CD4-positive, alpha-beta memory T cell (primary cell): ENCODE measurements around the gene RAB38. TPM values are rescaled to one million over a fixed set of nuclear protein-coding genes. Genes with fewer than 3 reads are reported as not detected.
A peak's percentile ranks its signal among the peaks of the same experiment; 100 is the strongest.

ENCODE experiments used
- CTCF ChIA-PET: fragments of 350-600 bp; sonication (Branson Sonifier 250); formaldehyde crosslinking; loops from one replicate; lab custom pipeline; 2021; ENCODE audit warnings: inconsistent platforms; ENCODE audit not compliant: partially characterized antibody; lab: Charles Lee
- POLR2A ChIA-PET: fragments of 350-600 bp; sonication (Branson Sonifier 250); formaldehyde crosslinking; loops from one replicate; lab custom pipeline; 2021; ENCODE audit not compliant: partially characterized antibody; lab: Charles Lee
- DNase-seq, 5 donors: peaks; one replicate each; pipeline versions ENCODE4 v3.0.0 to v3.0.0-alpha.2; 2020 to 2022; ENCODE audit warnings: mixed read lengths in 1 of 5
- H3K27ac ChIP-seq: one replicate; pipeline ENCODE4 v1.7.0; 2013; ENCODE audit warnings: low read depth, low read length
- H3K27me3 ChIP-seq: 2 replicates; pipeline ENCODE4 v1.7.0; 2013; ENCODE audit warnings: mild to moderate bottlenecking, low read length, moderate library complexity; ENCODE audit not compliant: insufficient read depth
- H3K36me3 ChIP-seq: 2 replicates; pipeline ENCODE4 v1.7.0; 2013; ENCODE audit warnings: mild to moderate bottlenecking, low read length, moderate library complexity; ENCODE audit not compliant: insufficient read depth
- H3K4me1 ChIP-seq: 2 replicates; pipeline ENCODE4 v1.7.0; 2013; ENCODE audit warnings: mild to moderate bottlenecking, low read length, moderate library complexity; ENCODE audit not compliant: insufficient read depth
- H3K4me3 ChIP-seq, 2 donors: one replicate each; pipeline ENCODE4 v1.7.0; 2013; ENCODE audit warnings: low read length in 2 of 2, mild to moderate bottlenecking in 1 of 2
- H3K9me3 ChIP-seq, 2 donors: one replicate each; pipeline ENCODE4 v1.7.0; 2013; ENCODE audit warnings: low read length in 2 of 2, control low read depth in 1 of 2; ENCODE audit not compliant: control insufficient read depth in 1 of 2
- H3K27ac Mint-ChIP-seq, 7 donors: one replicate each; pipeline ENCODE4 v1.8.0; 2020 to 2021; ENCODE audit warnings: mixed read lengths in 7 of 7, mild to moderate bottlenecking in 6 of 7, inconsistent platforms in 3 of 7, moderate library complexity in 3 of 7
- H3K27me3 Mint-ChIP-seq, 2 donors: one replicate each; pipeline ENCODE4 v1.8.0; 2020 to 2021; ENCODE audit warnings: mixed read lengths in 2 of 2
- H3K36me3 Mint-ChIP-seq, 2 donors: one replicate each; pipeline ENCODE4 v1.8.0; 2020 to 2021; ENCODE audit warnings: mixed read lengths in 2 of 2, inconsistent platforms in 1 of 2, mild to moderate bottlenecking in 1 of 2
- H3K4me1 Mint-ChIP-seq, 4 donors: one replicate each; pipeline ENCODE4 v1.8.0; 2020 to 2021; ENCODE audit warnings: mixed read lengths in 4 of 4, mild to moderate bottlenecking in 1 of 4
- H3K4me3 Mint-ChIP-seq, 8 donors: one replicate each; pipeline ENCODE4 v1.8.0; 2020 to 2021; ENCODE audit warnings: mixed read lengths in 8 of 8, mild to moderate bottlenecking in 7 of 8, moderate library complexity in 6 of 8, inconsistent platforms in 3 of 8
- H3K9me3 Mint-ChIP-seq, 8 donors: one replicate each; pipeline ENCODE4 v1.8.0; 2020 to 2021; ENCODE audit warnings: mixed read lengths in 8 of 8, mild to moderate bottlenecking in 5 of 8, inconsistent platforms in 3 of 8, moderate library complexity in 1 of 8
- intact Hi-C: fragments of 100-400 bp; cut with micrococcal nuclease; formaldehyde crosslinking; loops from one replicate; pipeline ENCODE4 v1.15.1; 2023
- polyA plus RNA-seq, 2 donors: library from polyadenylated mRNA; unstranded; fragments of 300-500 nt; fragmentation: Illumina TruSeq; gene quantifications; one replicate each; pipeline ENCODE4 v1.2.3, GENCODE V29; 2021
- total RNA-seq, 2 experiments: library from RNA; stranded (reverse); gene quantifications; one replicate each; pipeline ENCODE4 v1.2.3, GENCODE V29; 2021

RAB38 gene
- total and polyA plus RNA-seq, 4 experiments from 2014 or later: 0.30 to 1.0 (median 0.56) TPM

- intact Hi-C loops: no loop called here
- H3K27ac Mint-ChIP-seq: no peak overlapping the region
- no peaks in the 10 kb centered on the region for H3K4me1 Mint-ChIP-seq
- Histone ChIP-seq H3K4me3 (no peak overlapping the region), H3K4me1 (no peaks in the 10 kb centered on the region), H3K27me3 (no peaks in the 10 kb centered on the region), H3K9me3 (no peaks in the 10 kb centered on the region), H3K36me3 (no peaks in the 10 kb centered on the region), H3K27ac (no peak overlapping the region)
- no peak for DNase-seq
- H3K27me3 Mint-ChIP-seq: peaks cover 0 to 2% of the 10 kb centered on the region in 2 donors
- H3K4me3 Mint-ChIP-seq: no peak overlapping the region
- ChIA-PET CTCF (no interaction called here), POLR2A (no interaction called here)
- peaks cover 0 to 9% (median under 1%) of the 10 kb centered on the region in 8 donors for H3K9me3 Mint-ChIP-seq
- peaks cover 0 to 9% of the 10 kb centered on the region in 2 donors for H3K36me3 Mint-ChIP-seq
Measured at GRCh38 chr11:88183233-88183632, 8.0 kb upstream of the RAB38 start.

GRCh38 chr11:88181776-88182175 is 6.5 kb upstream of the RAB38 start:
- POLR2A ChIA-PET: no interaction called here
- no peak overlapping the region for H3K4me3 ChIP-seq
- intact Hi-C loops: no loop called here
- no peaks in the 10 kb centered on the region for H3K36me3 ChIP-seq
- H3K27me3 ChIP-seq: no peaks in the 10 kb centered on the region
- Mint-ChIP-seq H3K4me3 (no peak overlapping the region), H3K27ac (no peak overlapping the region), H3K36me3 (peaks cover 0 to 6% of the 10 kb centered on the region in 2 donors), H3K9me3 (peaks cover 0 to 4% (median 0%) of the 10 kb centered on the region in 8 donors), H3K4me1 (no peaks in the 10 kb centered on the region), H3K27me3 (peaks cover 0 to 2% of the 10 kb centered on the region in 2 donors)
- DNase-seq: no peak
- no peaks in the 10 kb centered on the region for H3K9me3 ChIP-seq
- CTCF ChIA-PET: no interaction called here
- no peak overlapping the region for H3K27ac ChIP-seq
- no peaks in the 10 kb centered on the region for H3K4me1 ChIP-seq

DNA sequence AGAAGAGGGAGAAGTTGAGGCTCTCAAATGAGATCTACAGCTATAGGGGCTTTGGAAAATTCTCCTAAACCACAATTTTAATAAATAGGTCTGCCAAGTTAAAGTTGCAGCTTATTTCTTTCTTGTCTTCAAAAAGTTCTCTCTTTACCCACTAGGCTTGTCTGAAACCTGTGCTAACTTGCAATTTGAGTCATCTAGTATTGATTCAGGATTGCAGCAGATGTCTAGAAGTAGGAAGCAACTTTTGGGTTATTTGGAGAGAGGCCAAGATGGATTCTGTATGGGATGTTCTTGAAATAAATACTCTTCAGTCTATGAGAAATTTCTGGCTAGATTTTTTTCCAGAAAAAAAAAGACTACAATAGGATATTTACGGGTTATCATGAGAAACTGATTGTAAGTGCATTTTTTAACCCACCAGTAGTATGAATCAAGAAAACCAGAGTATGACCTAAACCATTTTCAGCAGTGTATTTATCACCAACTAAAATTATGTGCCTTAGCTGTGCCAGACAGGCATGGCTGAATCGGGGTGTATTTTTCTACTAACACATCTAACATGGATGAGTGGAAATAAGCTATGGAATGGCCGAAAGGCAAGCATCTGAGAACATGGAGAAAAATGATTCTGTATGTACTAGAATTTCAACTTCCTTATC is 4.9 kb upstream of the RAB38 start:
- H3K36me3 ChIP-seq: no peaks in the 10 kb centered on the region
- peaks cover 1% of the 10 kb centered on the region for H3K4me1 ChIP-seq
- Mint-ChIP-seq H3K27ac (no peak overlapping the region), H3K4me1 (peaks cover 0 to 2% (median 0%) of the 10 kb centered on the region in 4 donors), H3K36me3 (no peaks in the 10 kb centered on the region), H3K4me3 (no peak overlapping the region), H3K27me3 (peaks cover 0 to 4% of the 10 kb centered on the region in 2 donors), H3K9me3 (no peaks in the 10 kb centered on the region)
- no peaks in the 10 kb centered on the region for H3K27me3 ChIP-seq
- DNase-seq: no peak
- POLR2A ChIA-PET: no interaction called here
- intact Hi-C loops: no loop called here
- no peak overlapping the region for H3K27ac ChIP-seq
- CTCF ChIA-PET: no interaction called here
- H3K9me3 ChIP-seq: no peaks in the 10 kb centered on the region
- no peak overlapping the region for H3K4me3 ChIP-seq

DNA sequence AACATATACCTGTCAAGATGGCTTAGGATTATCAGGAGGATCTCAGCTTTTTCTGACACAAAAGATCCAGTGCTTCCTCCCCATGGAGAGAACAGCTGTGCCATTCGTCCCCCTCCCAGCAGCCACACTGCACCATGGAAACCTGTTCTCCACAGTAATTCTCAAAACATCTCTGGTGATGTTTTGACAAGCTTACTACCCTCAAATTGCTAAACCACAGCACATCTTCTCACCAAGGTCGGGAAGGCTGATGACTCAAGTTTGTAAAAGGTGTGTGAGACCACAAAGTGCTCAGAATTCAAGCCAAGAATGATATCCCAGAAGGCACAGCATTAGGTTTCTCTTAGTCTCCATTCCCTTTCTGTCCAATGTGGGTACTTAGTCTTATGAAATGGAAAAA is 3.9 kb upstream of the RAB38 start:
- intact Hi-C loops: no loop called here
- Histone ChIP-seq H3K27ac (no peak overlapping the region), H3K27me3 (no peaks in the 10 kb centered on the region), H3K36me3 (no peaks in the 10 kb centered on the region), H3K4me1 (peaks cover 11% of the 10 kb centered on the region), H3K4me3 (no peak overlapping the region), H3K9me3 (no peaks in the 10 kb centered on the region)
- no peak overlapping the region for H3K4me3 Mint-ChIP-seq
- no peaks in the 10 kb centered on the region for H3K36me3 Mint-ChIP-seq
- CTCF ChIA-PET: interaction anchor here (1.3 kb wide), 1 partner anchor 365 kb away, joined by 4 read pairs; no protein-coding TSS in a partner anchor
- no peak overlapping the region for H3K27ac Mint-ChIP-seq
- DNase-seq: no peak
- H3K27me3 Mint-ChIP-seq: peaks cover 0 to 6% of the 10 kb centered on the region in 2 donors
- POLR2A ChIA-PET: no interaction called here
- H3K4me1 Mint-ChIP-seq: peaks cover 2 to 11% (median 6%) of the 10 kb centered on the region in 4 donors
- no peaks in the 10 kb centered on the region for H3K9me3 Mint-ChIP-seq

GRCh38 chr11:88178191-88178590 is 2.9 kb upstream of the RAB38 start:
- Mint-ChIP-seq H3K9me3 (no peaks in the 10 kb centered on the region), H3K4me1 (peaks cover 2 to 14% (median 8%) of the 10 kb centered on the region in 4 donors), H3K4me3 (no peak overlapping the region), H3K36me3 (no peaks in the 10 kb centered on the region), H3K27ac (no peak overlapping the region), H3K27me3 (peaks cover 0 to 5% of the 10 kb centered on the region in 2 donors)
- DNase-seq: no peak
- peaks cover 11% of the 10 kb centered on the region for H3K4me1 ChIP-seq
- no peaks in the 10 kb centered on the region for H3K9me3 ChIP-seq
- H3K27me3 ChIP-seq: no peaks in the 10 kb centered on the region
- no peak overlapping the region for H3K4me3 ChIP-seq
- POLR2A ChIA-PET: no interaction called here
- H3K36me3 ChIP-seq: no peaks in the 10 kb centered on the region
- CTCF ChIA-PET: interaction anchor here (1.3 kb wide), 1 partner anchor 365 kb away, joined by 4 read pairs; no protein-coding TSS in a partner anchor
- H3K27ac ChIP-seq: no peak overlapping the region
- intact Hi-C loops: no loop called here

DNA sequence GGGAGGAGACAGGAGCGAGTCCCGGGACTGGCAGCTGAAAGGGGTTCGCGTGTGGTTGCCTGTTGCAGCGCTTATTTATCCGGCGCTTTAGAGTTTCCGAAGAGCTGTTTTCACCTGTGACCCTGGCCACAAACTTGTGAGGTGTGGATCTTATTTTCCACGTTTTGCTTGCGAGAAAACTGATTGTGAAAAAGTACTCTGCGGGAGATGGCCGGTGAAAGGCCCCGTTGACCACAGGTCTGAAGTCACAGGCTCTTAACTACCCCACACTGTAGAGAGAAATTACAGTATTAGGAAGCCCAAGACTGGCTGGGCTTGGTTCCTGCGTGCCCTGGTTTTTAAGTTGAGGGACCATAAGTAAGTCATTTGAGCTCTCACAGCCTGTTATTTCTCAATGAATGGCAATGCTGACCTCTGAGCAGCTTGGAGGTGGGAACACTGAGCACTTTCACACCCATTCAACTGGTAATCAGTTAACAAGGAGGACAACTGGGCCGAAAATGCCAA is 379 bp upstream of the RAB38 start:
- DNase-seq: no peak
- Histone ChIP-seq H3K4me3 (no peak overlapping the region), H3K4me1 (peaks cover 11% of the 10 kb centered on the region), H3K9me3 (no peaks in the 10 kb centered on the region), H3K27ac (no peak overlapping the region), H3K36me3 (no peaks in the 10 kb centered on the region), H3K27me3 (no peaks in the 10 kb centered on the region)
- ChIA-PET CTCF (no interaction called here), POLR2A (no interaction called here)
- intact Hi-C loops: no loop called here
- Mint-ChIP-seq H3K27me3 (peaks cover 0 to 5% of the 10 kb centered on the region in 2 donors), H3K36me3 (no peaks in the 10 kb centered on the region), H3K4me1 (peaks cover 2 to 14% (median 8%) of the 10 kb centered on the region in 4 donors), H3K4me3 (peak overlapping the region in 4 of 8 donors; percentile 31 to 86 (median 64)), H3K9me3 (no peaks in the 10 kb centered on the region), H3K27ac (no peak overlapping the region)

DNA sequence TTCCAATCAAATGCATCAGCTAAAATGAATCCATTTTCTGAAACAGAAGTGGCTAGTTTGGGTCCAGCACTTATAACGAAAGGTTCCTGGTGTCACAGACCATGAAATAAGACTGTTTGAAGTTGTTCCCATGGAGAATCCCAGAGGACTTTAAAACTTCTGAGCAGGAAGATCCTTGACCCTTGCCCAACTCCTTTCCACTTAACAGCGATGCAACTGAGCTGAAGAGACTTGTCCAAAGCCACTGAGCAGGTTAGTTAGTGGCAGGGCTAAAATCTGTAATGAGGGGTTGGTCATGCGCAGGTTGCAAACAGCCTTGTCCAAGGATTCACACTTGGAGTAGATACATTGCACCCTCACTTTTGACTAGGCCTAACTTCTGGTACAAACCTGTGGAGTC is 1.3 kb downstream of the RAB38 start:
- no peaks in the 10 kb centered on the region for H3K36me3 Mint-ChIP-seq
- H3K27ac Mint-ChIP-seq: no peak overlapping the region
- ChIA-PET POLR2A (no interaction called here), CTCF (no interaction called here)
- Histone ChIP-seq H3K36me3 (no peaks in the 10 kb centered on the region), H3K4me1 (peaks cover 11% of the 10 kb centered on the region), H3K27me3 (no peaks in the 10 kb centered on the region), H3K27ac (no peak overlapping the region), H3K9me3 (no peaks in the 10 kb centered on the region), H3K4me3 (no peak overlapping the region)
- intact Hi-C loops: no loop called here
- H3K27me3 Mint-ChIP-seq: peaks cover 0 to 5% of the 10 kb centered on the region in 2 donors
- H3K4me1 Mint-ChIP-seq: peaks cover 2 to 14% (median 8%) of the 10 kb centered on the region in 4 donors
- H3K4me3 Mint-ChIP-seq: peak overlapping the region in 5 of 8 donors; percentile 36 to 86 (median 76)
- no peaks in the 10 kb centered on the region for H3K9me3 Mint-ChIP-seq
- no peak for DNase-seq
